ENCODE data around the gene HES3.

HES3 gene

DNA sequence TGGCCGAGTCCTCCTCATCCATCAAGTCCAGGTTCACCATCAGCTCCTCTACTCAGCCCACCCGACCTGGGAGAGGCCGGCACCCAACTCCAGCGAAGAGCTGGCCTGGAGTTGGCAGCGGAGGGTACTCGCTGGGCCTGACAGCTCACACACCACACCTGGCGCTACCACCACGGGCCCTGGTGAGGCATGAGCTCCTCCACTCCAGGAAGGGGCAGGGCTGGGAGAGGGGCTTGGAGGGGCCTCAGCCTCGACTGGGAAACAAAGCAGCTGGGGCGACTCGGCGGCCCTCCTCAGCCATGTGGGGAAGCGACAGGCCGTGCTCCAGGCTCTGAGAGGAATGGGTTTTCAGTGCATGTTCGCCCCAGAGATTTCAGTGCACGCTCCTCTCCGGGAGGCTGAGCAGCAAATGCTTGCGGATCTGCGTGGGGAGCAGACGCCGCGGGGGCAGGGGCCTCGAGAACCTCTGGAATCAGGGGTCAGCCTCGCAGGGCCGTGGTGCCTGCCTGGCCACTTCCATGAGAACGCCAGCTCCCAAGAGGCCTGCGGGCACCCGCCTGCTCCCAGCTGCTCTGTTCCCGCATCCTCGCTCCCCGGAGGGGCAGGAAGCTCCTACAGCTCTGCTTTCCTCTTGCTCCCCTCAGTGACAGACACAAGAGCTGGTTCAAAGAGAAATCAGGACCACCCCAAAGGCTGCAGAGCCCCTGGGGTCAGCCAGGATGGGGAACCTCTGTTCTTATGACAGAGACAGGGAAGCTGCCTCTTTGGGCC is 35.8 kb downstream of the HES3 start:
- H3K4me1 ChIP-seq: peaks cover 28 to 56% (median 36%) of the 10 kb centered on the region in 10 experiments

DNA sequence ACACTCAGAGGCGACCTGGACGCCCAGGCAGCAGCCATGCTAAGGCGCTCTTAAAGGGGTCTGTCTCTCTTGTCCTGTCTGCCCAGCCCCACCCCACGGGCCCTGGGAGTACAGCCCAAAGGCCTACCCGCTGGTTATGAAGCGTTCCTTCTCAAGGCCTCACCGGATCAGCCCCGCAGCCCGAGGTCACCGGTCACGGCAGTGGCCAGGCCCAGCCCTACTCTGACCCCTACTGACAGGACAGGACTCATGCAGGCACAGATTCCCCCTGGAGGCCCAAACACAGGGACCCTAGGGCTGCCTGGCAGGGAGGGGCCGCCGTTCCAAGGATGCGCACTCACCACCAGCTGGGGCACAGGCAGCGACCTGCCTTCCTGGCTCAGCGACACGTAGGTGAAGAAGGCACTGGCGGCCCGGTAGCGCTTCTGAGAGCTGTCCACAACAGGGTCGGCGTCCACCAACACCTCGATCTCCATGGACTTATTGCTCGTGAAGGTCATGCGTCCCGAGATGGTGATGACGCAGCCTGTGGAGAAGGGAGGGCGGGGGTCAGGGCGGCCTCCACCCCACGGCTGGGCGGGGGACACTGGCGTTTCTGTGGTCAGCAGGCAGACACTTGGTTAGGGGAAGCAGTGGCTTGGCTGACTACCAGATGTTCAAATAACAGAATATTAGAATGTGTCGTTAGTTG is 36.9 kb downstream of the HES3 start:
- Histone ChIP-seq H3K36me3 (peaks cover 0 to 22% (median 0%) of the 10 kb centered on the region in 11 experiments; a peak in 3 of 22 replicates), H3K9ac (peak overlapping the region in 2 of 11 experiments; percentile 37 to 51; a peak in 2 of 22 replicates), H3K4me2 (peak overlapping the region in 3 of 11 experiments; percentile 67 to 80 (median 80); a peak in 6 of 22 replicates), H3K9me3 (replicated peaks in 1 of 11) (no peaks in the 10 kb centered on the region), H3K27me3 (no peaks in the 10 kb centered on the region), H3K4me3 (no peak overlapping the region), H3K27ac (peak overlapping the region in 1 of 11 experiments; percentile 14; a peak in 2 of 22 replicates), H4K20me1 (peaks cover 0 to 63% (median 5%) of the 10 kb centered on the region in 11 experiments; a peak in 7 of 22 replicates), H3K4me1 (peaks cover 25 to 58% (median 37%) of the 10 kb centered on the region in 10 experiments)
- no peak for TF ChIP-seq Cebpa-rat (IDR thresholded peaks at IDR 0.05)

More for the DNA sequence above, 35.8 kb downstream of the HES3 start:
- no peaks in the 10 kb centered on the region for H3K9me3 ChIP-seq (replicated peaks in 1 of 11)
- peak overlapping the region in 1 of 11 experiments; percentile 7; a peak in 1 of 22 replicates for H3K4me2 ChIP-seq
- no peaks in the 10 kb centered on the region for H3K27me3 ChIP-seq
- no peak overlapping the region for H3K4me3 ChIP-seq
- no peak for TF ChIP-seq Cebpa-rat (IDR thresholded peaks at IDR 0.05)
- peak overlapping the region in 2 of 11 experiments; percentile 24 to 37; a peak in 2 of 22 replicates for H3K9ac ChIP-seq
- H4K20me1 ChIP-seq: peaks cover 0 to 70% (median 6%) of the 10 kb centered on the region in 11 experiments; a peak in 6 of 22 replicates
- peak overlapping the region in 1 of 11 experiments; percentile 14; a peak in 1 of 22 replicates for H3K27ac ChIP-seq
- H3K36me3 ChIP-seq: peaks cover 0 to 28% (median 0%) of the 10 kb centered on the region in 11 experiments; a peak in 7 of 22 replicates

DNA sequence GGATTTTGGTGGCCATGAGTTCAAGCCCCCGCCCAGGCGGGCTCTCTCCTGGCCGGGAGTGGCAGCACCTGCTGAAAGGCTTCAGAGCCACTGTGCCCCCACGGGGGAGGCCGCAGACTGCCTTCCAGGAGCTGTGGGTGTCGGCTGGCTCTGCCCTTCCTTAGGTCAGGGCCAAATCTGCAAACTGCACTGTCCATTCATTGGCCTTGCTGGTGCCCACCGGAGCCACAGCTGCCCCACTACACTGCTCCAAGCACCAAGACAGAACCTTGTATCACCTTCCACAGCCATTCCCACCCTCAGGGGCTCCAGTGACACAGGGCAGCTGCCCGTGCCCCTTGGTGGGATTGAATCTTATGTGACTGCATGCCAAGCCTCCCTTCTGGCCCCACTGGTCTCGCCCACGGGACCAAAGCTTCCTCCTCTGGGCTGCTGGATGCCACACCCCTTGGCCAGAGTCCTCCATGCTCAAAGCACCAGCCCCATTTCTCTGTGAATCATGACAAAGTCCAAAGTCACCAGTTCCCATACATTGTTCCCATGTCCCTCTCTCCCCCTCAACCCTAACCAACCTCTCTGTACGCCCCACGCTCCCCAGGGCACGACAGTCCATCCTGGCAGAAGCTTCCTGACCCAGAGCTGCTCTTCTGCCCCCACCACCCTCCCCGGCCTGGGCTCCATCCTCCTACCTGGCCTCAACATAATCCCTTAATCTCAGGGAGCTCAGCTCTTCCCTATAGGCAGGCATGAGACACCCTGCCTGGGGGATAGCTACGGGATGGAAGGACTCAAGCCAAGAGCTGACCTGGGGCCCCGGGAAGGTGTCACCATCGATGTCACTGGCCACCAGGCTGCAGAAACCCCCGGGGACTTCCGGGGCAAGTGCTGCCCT is 37.8 kb downstream of the HES3 start:
- Histone ChIP-seq H3K36me3 (peaks cover 0 to 22% (median 0%) of the 10 kb centered on the region in 11 experiments; a peak in 5 of 22 replicates), H3K27ac (peak overlapping the region in 1 of 11 experiments; percentile 10; a peak in 3 of 22 replicates), H3K4me2 (peak overlapping the region in 5 of 11 experiments; percentile 7 to 80 (median 67); a peak in 6 of 22 replicates), H3K4me3 (no peak overlapping the region), H3K4me1 (peaks cover 16 to 54% (median 29%) of the 10 kb centered on the region in 10 experiments), H3K9ac (peak overlapping the region in 1 of 11 experiments; percentile 51; a peak in 1 of 22 replicates), H4K20me1 (peaks cover 0 to 56% (median 0%) of the 10 kb centered on the region in 11 experiments; a peak in 6 of 22 replicates), H3K9me3 (replicated peaks in 1 of 11) (no peaks in the 10 kb centered on the region), H3K27me3 (no peaks in the 10 kb centered on the region)
- no peak for TF ChIP-seq Cebpa-rat (IDR thresholded peaks at IDR 0.05)

DNA sequence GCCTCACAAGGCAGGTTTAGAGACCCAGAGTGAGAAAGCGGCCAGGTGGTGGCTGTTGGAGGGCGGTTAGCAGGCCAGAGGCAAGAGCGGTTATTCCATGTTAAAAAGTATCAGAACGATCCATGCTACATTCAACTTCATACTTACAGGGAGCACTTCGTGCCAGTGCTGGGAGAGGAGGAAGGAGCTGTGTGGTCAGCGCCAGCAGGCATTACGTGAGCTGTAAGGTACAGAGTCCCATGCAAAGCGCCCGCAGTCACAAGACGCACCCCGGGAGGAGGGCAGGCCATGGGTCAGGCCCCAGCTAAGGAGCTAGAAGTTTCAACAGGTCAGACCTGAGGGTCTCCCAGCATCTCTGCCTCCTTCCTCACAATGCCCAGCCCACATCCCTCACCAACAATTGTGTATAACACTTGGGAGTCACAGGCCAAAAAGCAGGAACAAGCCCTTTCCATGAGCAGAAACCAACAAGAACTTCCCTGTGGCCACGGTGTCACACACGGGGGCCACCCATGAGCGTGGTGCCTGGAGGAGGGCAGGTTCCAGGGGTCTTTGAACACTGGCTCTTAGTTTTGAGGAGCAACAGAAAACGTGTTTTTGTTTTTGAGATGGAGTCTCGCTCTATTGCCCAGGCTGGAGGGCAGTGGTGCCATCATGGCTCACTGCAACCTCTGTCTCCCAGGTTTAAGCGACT is 38.7 kb downstream of the HES3 start:
- Histone ChIP-seq H3K4me1 (peaks cover 7 to 53% (median 27%) of the 10 kb centered on the region in 10 experiments; a peak in 18 of 20 replicates), H3K27ac (no peak overlapping the region), H4K20me1 (peaks cover 0 to 47% (median 0%) of the 10 kb centered on the region in 11 experiments; a peak in 6 of 22 replicates), H3K27me3 (no peaks in the 10 kb centered on the region), H3K4me3 (no peak overlapping the region), H3K36me3 (peaks cover 0 to 29% (median 6%) of the 10 kb centered on the region in 11 experiments; a peak in 7 of 22 replicates), H3K4me2 (peak overlapping the region in 2 of 11 experiments; percentile 80; a peak in 4 of 22 replicates), H3K9ac (0 out of 22 replicates have a peak overlapping the region, but pooled peaks of 1 of the 11 experiments have one; percentile 7), H3K9me3 (replicated peaks in 1 of 11) (no peaks in the 10 kb centered on the region)
- no peak for TF ChIP-seq Cebpa-rat (IDR thresholded peaks at IDR 0.05)

DNA sequence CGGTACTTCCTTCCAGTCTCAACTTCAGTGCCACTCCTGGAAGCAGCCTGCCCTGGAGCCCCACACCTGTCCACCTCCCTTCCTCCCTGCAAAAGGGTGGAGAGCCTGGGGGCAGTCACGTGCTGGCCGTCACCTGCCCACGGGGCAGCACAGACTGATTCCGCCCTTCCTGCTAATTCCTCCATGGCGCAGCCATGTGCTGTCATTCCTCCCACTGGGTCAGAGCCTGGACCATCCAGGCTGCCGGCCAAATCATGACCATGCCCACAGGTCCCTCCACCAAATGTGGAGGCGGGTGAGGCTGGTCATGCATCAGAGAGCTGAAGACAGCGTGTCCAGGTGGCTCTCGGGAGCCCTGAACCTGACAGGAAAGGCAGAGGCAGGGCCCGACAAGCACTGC is 41.4 kb downstream of the HES3 start:
- Histone ChIP-seq H3K4me1 (peaks cover 32 to 70% (median 52%) of the 10 kb centered on the region in 10 experiments), H3K36me3 (peaks cover 0 to 14% (median 6%) of the 10 kb centered on the region in 11 experiments; a peak in 7 of 22 replicates)
- TF ChIP-seq Cebpa-rat (IDR thresholded peaks at IDR 0.05): no peak

DNA sequence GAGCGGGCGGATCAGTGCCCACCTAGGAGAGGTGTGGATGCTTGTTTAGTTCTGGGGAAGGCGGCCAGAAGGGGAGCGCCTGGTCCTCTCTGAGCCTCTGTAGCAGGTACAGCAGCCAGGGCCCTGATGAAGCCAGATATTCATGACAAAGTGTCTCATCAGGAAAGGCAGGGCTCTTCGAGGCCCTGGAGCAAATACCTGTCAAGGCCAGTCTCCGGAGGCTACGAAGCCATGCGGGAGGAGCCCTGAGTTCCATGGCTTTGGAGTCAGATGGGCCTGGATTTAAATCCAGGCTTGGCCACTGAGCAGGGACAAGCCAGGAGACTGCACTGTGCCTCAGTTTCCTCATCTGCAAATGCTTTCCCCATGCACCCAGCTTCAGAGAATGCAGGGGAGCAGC is 42.3 kb downstream of the HES3 start:
- Histone ChIP-seq H3K4me2 (no peak overlapping the region), H3K27ac (no peak overlapping the region), H3K4me1 (peaks cover 41 to 73% (median 55%) of the 10 kb centered on the region in 10 experiments), H3K9me3 (replicated peaks in 1 of 11) (no peaks in the 10 kb centered on the region), H3K27me3 (no peaks in the 10 kb centered on the region), H3K4me3 (no peak overlapping the region), H4K20me1 (peaks cover 0 to 16% (median 0%) of the 10 kb centered on the region in 11 experiments; a peak in 7 of 22 replicates), H3K9ac (0 out of 22 replicates have a peak overlapping the region, but pooled peaks of 1 of the 11 experiments have one; percentile 29), H3K36me3 (peaks cover 0 to 10% (median 0%) of the 10 kb centered on the region in 11 experiments; a peak in 6 of 22 replicates)
- TF ChIP-seq Cebpa-rat (IDR thresholded peaks at IDR 0.05): no peak

More for the DNA sequence above, 41.4 kb downstream of the HES3 start:
- Histone ChIP-seq H3K4me2 (peak overlapping the region in 2 of 11 experiments; percentile 7; a peak in 2 of 22 replicates), H3K9me3 (replicated peaks in 1 of 11) (no peaks in the 10 kb centered on the region), H3K9ac (no peak overlapping the region), H3K27ac (no peak overlapping the region), H4K20me1 (peaks cover 0 to 25% (median 0%) of the 10 kb centered on the region in 11 experiments; a peak in 7 of 22 replicates), H3K4me3 (no peak overlapping the region), H3K27me3 (no peaks in the 10 kb centered on the region)

DNA sequence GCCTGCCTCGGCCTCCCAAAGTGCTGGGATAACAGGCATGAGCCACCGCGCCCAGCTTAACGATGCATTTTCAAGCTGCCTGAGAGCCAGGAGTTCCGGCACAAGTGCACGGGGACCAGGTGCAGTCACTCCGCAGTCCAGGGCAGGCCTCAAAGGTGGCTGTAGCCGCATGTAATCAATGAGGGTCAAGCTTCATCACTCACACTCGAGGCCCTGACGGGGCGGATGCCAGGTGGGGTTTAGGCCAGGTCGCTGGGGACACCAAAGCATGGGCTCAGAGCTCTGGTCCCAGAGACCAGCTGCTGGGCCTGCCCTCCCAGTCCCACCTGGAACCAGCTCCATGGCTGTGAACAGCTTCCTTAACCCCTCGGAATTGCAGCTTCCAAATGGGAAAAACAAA is 43.0 kb downstream of the HES3 start:
- Histone ChIP-seq H3K4me3 (no peak overlapping the region), H3K4me1 (peaks cover 42 to 74% (median 56%) of the 10 kb centered on the region in 10 experiments), H3K4me2 (no peak overlapping the region; a peak in 1 of 22 replicates), H3K36me3 (peaks cover 0 to 10% (median 0%) of the 10 kb centered on the region in 11 experiments; a peak in 6 of 22 replicates), H4K20me1 (peaks cover 0 to 18% (median 0%) of the 10 kb centered on the region in 11 experiments; a peak in 7 of 22 replicates), H3K9me3 (replicated peaks in 1 of 11) (no peaks in the 10 kb centered on the region), H3K27ac (no peak overlapping the region), H3K9ac (no peak overlapping the region), H3K27me3 (no peaks in the 10 kb centered on the region)
- no peak for TF ChIP-seq Cebpa-rat (IDR thresholded peaks at IDR 0.05)
